Subcutaneous adipose tissue (tissue), 4 donors: ENCODE measurements around the gene TMEM117. TPM values are rescaled to one million over a fixed set of nuclear protein-coding genes. Genes with fewer than 3 reads are reported as not detected.

Source experiments
- CTCF ChIP-seq: fragments of 450-650 bp; IDR thresholded peaks from one replicate; pipeline ENCODE4 v1.5.1; 2016; ENCODE audit warnings: low read depth, mild to moderate bottlenecking, control low read depth, antibody characterized with exemption, moderate library complexity
- total RNA-seq, 4 donors: library from RNA; depleted of rRNA; stranded (reverse); fragments of >200 nt; gene quantifications; one replicate each; pipeline ENCODE4 v1.1.0, GENCODE V29; 2016

TMEM117 gene
- total RNA-seq, 4 donors from 2014 or later = 3.8 to 9.1 (median 7.6) TPM

GRCh38 chr12:43841253-43841652 lies 5.4 kb downstream of the TMEM117 start:
- no peak for TF ChIP-seq CTCF

GRCh38 chr12:43842259-43842658 lies 6.4 kb downstream of the TMEM117 start:
- TF ChIP-seq CTCF = no peak

- TF ChIP-seq CTCF = no peak
Measured at GRCh38 chr12:43848226-43848507, 12.3 kb downstream of the TMEM117 start.

GRCh38 chr12:43848786-43849185 lies 12.9 kb downstream of the TMEM117 start:
- TF ChIP-seq CTCF = no peak

GRCh38 chr12:43852744-43853143 lies 16.9 kb downstream of the TMEM117 start:
- TF ChIP-seq CTCF = no peak

GRCh38 chr12:43856972-43857371 lies 21.1 kb downstream of the TMEM117 start:
- no peak for TF ChIP-seq CTCF

GRCh38 chr12:43858096-43858495 lies 22.2 kb downstream of the TMEM117 start:
- TF ChIP-seq CTCF = no peak

- TF ChIP-seq CTCF = no peak
Measured at GRCh38 chr12:43858991-43859390, 23.1 kb downstream of the TMEM117 start.
